Naive thymus-derived CD4-positive, alpha-beta T cell (primary cell): Measurements from ENCODE around the gene CLPTM1L. TPM values are rescaled to one million over a fixed set of nuclear protein-coding genes. Genes with fewer than 3 reads are reported as not detected.
"Not testable (repeated sequence)": the region's sequence is repeated elsewhere in the genome, so short reads cannot be mapped to it uniquely, and the experiment has no call there.

Source experiments
- ATAC-seq: fragments of 150-1000 bp; cut with Tn5 transposase; 2 replicates; pipeline ENCODE4 v1.10.0; 2021; ENCODE audit warnings: mild to moderate bottlenecking, moderate library complexity
- CTCF ChIA-PET: fragments of 350-600 bp; sonication (Branson Sonifier 250); formaldehyde crosslinking; loops from one replicate; lab custom pipeline; 2021; ENCODE audit warnings: antibody characterized with exemption; lab: Charles Lee
- POLR2A ChIA-PET: fragments of 350-600 bp; sonication (Branson Sonifier 250); formaldehyde crosslinking; loops from one replicate; lab custom pipeline; 2021; ENCODE audit warnings: antibody characterized with exemption, inconsistent platforms; lab: Charles Lee
- DNase-seq, 9 donors: peaks; one replicate each; pipeline versions ENCODE4 v3.0.0 to v3.0.0-alpha.2; 2020 to 2022; ENCODE audit warnings: mixed read lengths in 1 of 9
- H3K27ac ChIP-seq: one replicate; pipeline ENCODE4 v1.7.0; 2013; ENCODE audit warnings: mild to moderate bottlenecking, low read depth, low read length, moderate library complexity
- H3K27me3 ChIP-seq, 2 donors: one replicate each; pipeline ENCODE4 v1.7.0; 2013; ENCODE audit warnings: low read length in 2 of 2, mild to moderate bottlenecking in 2 of 2, moderate library complexity in 2 of 2; ENCODE audit not compliant: control insufficient read depth in 2 of 2, insufficient read depth in 2 of 2
- H3K36me3 ChIP-seq, 3 experiments: 1 replicate in 2 of 3; 2 replicates in 1 of 3; pipeline ENCODE4 v1.7.0; 2013; ENCODE audit warnings: low read length in 3 of 3, mild to moderate bottlenecking in 3 of 3, moderate library complexity in 1 of 3; ENCODE audit not compliant: insufficient read depth in 3 of 3, control insufficient read depth in 2 of 3
- H3K4me1 ChIP-seq, 2 donors: one replicate each; pipeline ENCODE4 v1.7.0; 2013; ENCODE audit warnings: low read length in 2 of 2, mild to moderate bottlenecking in 2 of 2, moderate library complexity in 1 of 2; ENCODE audit not compliant: control insufficient read depth in 2 of 2, insufficient read depth in 2 of 2
- H3K4me3 ChIP-seq: 2 replicates; pipeline ENCODE4 v1.7.0; 2013; ENCODE audit warnings: mild to moderate bottlenecking, low read length
- H3K9me3 ChIP-seq, 3 experiments: 1 replicate in 2 of 3; 2 replicates in 1 of 3; pipeline ENCODE4 v1.7.0; 2013; ENCODE audit warnings: low read length in 3 of 3; ENCODE audit not compliant: control insufficient read depth in 2 of 3
- H3K27ac Mint-ChIP-seq, 9 donors: one replicate each; pipeline ENCODE4 v1.8.0; 2020 to 2022; ENCODE audit warnings: mixed read lengths in 9 of 9, mild to moderate bottlenecking in 8 of 9, moderate library complexity in 5 of 9, inconsistent platforms in 2 of 9
- H3K27me3 Mint-ChIP-seq, 5 donors: one replicate each; pipeline ENCODE4 v1.8.0; 2021 to 2022; ENCODE audit warnings: mixed read lengths in 5 of 5, mild to moderate bottlenecking in 1 of 5
- H3K36me3 Mint-ChIP-seq, 5 donors: one replicate each; pipeline ENCODE4 v1.8.0; 2020 to 2022; ENCODE audit warnings: mixed read lengths in 5 of 5, mild to moderate bottlenecking in 3 of 5, inconsistent platforms in 1 of 5
- H3K4me1 Mint-ChIP-seq, 7 donors: one replicate each; pipeline ENCODE4 v1.8.0; 2020 to 2022; ENCODE audit warnings: mixed read lengths in 7 of 7, mild to moderate bottlenecking in 3 of 7, inconsistent platforms in 1 of 7
- H3K4me3 Mint-ChIP-seq, 10 donors: one replicate each; pipeline ENCODE4 v1.8.0; 2020 to 2022; ENCODE audit warnings: mild to moderate bottlenecking in 10 of 10, mixed read lengths in 10 of 10, moderate library complexity in 6 of 10, inconsistent platforms in 2 of 10
- H3K9me3 Mint-ChIP-seq, 11 donors: one replicate each; pipeline ENCODE4 v1.8.0; 2020 to 2022; ENCODE audit warnings: mixed read lengths in 11 of 11, mild to moderate bottlenecking in 4 of 11, inconsistent platforms in 1 of 11, moderate library complexity in 1 of 11
- intact Hi-C, 2 donors: fragments of 100-400 bp; cut with micrococcal nuclease; formaldehyde crosslinking; loops; one replicate each; pipeline ENCODE4 v1.15.1; 2023
- polyA plus RNA-seq, 2 donors: library from polyadenylated mRNA; unstranded; fragments of 300-500 nt; fragmentation: Illumina TruSeq; gene quantifications; one replicate each; pipeline ENCODE4 v1.2.3, GENCODE V29; 2021
- total RNA-seq, 6 experiments: library from RNA in 5 of 6; stranded (reverse) in 5 of 6; gene quantifications; 1 replicate in 5 of 6; 2 replicates in 1 of 6; pipeline ENCODE4 v1.2.3 and lab custom pipeline; 2021 to 2026

Gene CLPTM1L
- total and polyA plus RNA-seq, 7 experiments from 2014 or later, result 27.7 to 104 (median 67.6) TPM

DNA sequence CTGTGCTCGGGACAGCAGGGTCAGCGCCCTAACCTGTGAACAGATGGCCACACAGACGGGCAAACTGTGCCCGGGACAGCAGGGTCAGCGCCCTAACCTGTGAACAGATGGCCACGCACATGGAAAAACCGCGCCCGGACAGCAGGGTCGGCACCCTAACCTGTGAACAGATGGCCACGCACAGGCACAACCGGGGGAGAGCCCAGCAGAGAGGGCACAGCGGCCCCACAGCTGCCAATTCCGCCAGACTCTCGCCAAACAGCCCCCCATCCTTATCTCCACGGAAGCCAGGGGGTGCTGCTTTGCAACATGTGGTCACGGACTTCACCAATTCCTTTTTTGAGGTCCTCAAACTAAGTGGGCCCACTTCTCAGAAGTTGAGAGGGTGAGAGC lies 5.1 kb downstream of the CLPTM1L start:
- H3K9me3 ChIP-seq, ATAC-seq, DNase-seq, H3K27me3 Mint-ChIP-seq, H3K27ac ChIP-seq, H3K4me3 ChIP-seq, H3K27ac Mint-ChIP-seq, H3K4me3 Mint-ChIP-seq, H3K27me3 ChIP-seq, H3K9me3 Mint-ChIP-seq, CTCF ChIA-PET, POLR2A ChIA-PET: not testable (repeated sequence)
- H3K36me3 Mint-ChIP-seq, result peaks cover 3 to 47% (median 23%) of the 10 kb centered on the region in 5 donors
- H3K4me1 ChIP-seq, result peaks cover 12 to 13% of the 10 kb centered on the region in 2 donors
- intact Hi-C loops, result loop anchor here in 1 of 2 donors (10.0 kb wide), 2 partner anchors 185 to 465 kb away; partner anchors contain the start of genes LPCAT1 and NDUFS6
- H3K36me3 ChIP-seq, result peaks cover 0 to 75% (median 32%) of the 10 kb centered on the region in 3 experiments
- H3K4me1 Mint-ChIP-seq, result peaks cover 23 to 53% (median 37%) of the 10 kb centered on the region in 7 donors

DNA sequence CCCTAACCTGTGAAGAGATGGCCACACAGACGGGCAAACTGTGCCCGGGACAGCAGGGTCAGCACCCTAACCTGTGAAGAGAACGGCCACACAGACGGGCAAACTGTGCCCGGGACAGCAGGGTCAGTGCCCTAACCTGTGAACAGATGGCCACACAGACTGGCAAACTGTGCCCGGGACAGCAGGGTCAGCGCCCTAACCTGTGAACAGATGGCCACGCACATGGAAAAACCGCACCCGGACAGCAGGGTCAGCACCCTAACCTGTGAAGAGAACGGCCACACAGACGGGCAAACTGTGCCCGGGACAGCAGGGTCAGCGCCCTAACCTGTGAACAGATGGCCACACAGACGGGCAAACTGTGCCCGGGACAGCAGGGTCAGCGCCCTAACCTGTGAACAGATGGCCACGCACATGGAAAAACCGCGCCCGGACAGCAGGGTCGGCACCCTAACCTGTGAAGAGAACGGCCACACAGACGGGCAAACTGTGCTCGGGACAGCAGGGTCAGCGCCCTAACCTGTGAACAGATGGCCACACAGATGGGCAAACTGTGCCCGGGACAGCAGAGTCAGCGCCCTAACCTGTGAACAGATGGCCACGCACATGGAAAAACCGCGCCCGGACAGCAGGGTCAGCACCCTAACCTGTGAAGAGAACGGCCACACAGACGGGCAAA lies 5.6 kb downstream of the CLPTM1L start:
- H3K4me3 ChIP-seq, intact Hi-C loops, H3K27me3 Mint-ChIP-seq, ATAC-seq, H3K27me3 ChIP-seq, H3K9me3 Mint-ChIP-seq, DNase-seq, H3K27ac Mint-ChIP-seq, H3K9me3 ChIP-seq, POLR2A ChIA-PET, H3K4me3 Mint-ChIP-seq, H3K27ac ChIP-seq: not testable (repeated sequence)
- peaks cover 23 to 53% (median 37%) of the 10 kb centered on the region in 7 donors for H3K4me1 Mint-ChIP-seq
- peaks cover 12 to 13% of the 10 kb centered on the region in 2 donors for H3K4me1 ChIP-seq
- CTCF ChIA-PET, result interaction anchor here (0.5 kb wide), 1 partner anchor 21 kb away, joined by 3 read pairs; no protein-coding TSS in a partner anchor
- peaks cover 0 to 81% (median 32%) of the 10 kb centered on the region in 3 experiments for H3K36me3 ChIP-seq
- H3K36me3 Mint-ChIP-seq, result peaks cover 3 to 50% (median 23%) of the 10 kb centered on the region in 5 donors

DNA sequence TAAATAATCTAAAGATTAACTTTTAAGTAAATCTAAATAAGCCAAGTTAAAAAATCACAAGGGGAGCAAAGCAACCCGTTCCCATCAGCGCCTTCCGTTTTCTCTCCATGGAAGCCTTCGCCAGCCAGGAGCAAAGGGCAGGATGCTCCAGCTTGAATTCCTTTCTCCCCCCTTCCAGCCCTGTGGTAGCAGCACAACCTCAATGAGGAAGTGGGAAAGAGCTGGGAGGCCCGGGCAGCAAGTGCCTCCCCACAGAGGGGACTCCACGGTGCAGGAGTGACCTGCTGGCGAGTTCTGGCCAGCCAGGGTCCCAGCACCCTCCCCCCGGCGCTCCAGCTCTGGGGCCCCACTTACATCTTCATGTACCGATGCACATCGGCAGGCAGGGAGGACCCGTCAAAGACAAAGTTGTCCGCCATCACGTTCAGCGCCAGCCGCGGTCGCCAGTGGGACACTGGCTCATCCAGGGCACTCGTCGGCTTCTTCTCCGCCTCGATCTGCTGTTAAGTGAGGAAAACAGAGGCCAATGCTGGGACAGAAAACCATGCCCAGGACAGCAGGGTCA lies 6.3 kb downstream of the CLPTM1L start:
- H3K27ac ChIP-seq, result no peak overlapping the region
- Mint-ChIP-seq H3K27me3 (no peaks in the 10 kb centered on the region), H3K4me3 (no peak overlapping the region), H3K4me1 (peaks cover 16 to 46% (median 30%) of the 10 kb centered on the region in 7 donors), H3K27ac (no peak overlapping the region), H3K9me3 (no peaks in the 10 kb centered on the region), H3K36me3 (peaks cover 3 to 45% (median 18%) of the 10 kb centered on the region in 5 donors)
- peaks cover 5 to 12% of the 10 kb centered on the region in 2 donors for H3K4me1 ChIP-seq
- no peaks in the 10 kb centered on the region for H3K27me3 ChIP-seq
- intact Hi-C loops, result no loop called here
- no peak overlapping the region for H3K4me3 ChIP-seq
- ATAC-seq (no peak), DNase-seq (no peak)
- POLR2A ChIA-PET, result no interaction called here
- no peaks in the 10 kb centered on the region for H3K9me3 ChIP-seq
- CTCF ChIA-PET, result interaction anchor here (0.5 kb wide), 1 partner anchor 22 kb away, joined by 3 read pairs; no protein-coding TSS in a partner anchor
- H3K36me3 ChIP-seq, result peaks cover under 1 to 87% (median 38%) of the 10 kb centered on the region in 3 experiments

DNA sequence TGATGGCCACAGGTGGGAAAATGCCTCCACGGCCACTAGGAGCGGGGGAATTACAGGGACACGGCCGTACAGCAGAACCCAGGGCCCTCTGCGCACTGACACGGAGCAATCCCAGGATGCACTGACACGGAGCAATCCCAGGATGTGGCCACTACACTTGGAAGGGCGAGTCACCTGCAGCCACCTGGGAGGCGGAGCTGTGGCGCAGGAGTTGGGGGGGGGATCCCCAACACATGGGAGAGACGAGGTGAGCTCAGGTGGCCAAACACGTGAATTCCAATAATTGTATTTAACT lies 6.8 kb downstream of the CLPTM1L start:
- H3K27me3 Mint-ChIP-seq, result no peaks in the 10 kb centered on the region
- H3K36me3 Mint-ChIP-seq, result peaks cover 3 to 43% (median 17%) of the 10 kb centered on the region in 5 donors
- Histone ChIP-seq H3K4me1 (peaks cover under 1 to 8% of the 10 kb centered on the region in 2 donors), H3K4me3 (no peak overlapping the region), H3K9me3 (no peaks in the 10 kb centered on the region), H3K36me3 (peaks cover 5 to 92% (median 43%) of the 10 kb centered on the region in 3 experiments), H3K27me3 (no peaks in the 10 kb centered on the region), H3K27ac (no peak overlapping the region)
- no peak overlapping the region for H3K27ac Mint-ChIP-seq
- POLR2A ChIA-PET, result no interaction called here
- ATAC-seq (no peak), DNase-seq (no peak)
- intact Hi-C loops, result no loop called here
- H3K4me3 Mint-ChIP-seq, result no peak overlapping the region
- H3K9me3 Mint-ChIP-seq, result no peaks in the 10 kb centered on the region
- peaks cover 13 to 41% (median 26%) of the 10 kb centered on the region in 7 donors for H3K4me1 Mint-ChIP-seq
- CTCF ChIA-PET, result no interaction called here

DNA sequence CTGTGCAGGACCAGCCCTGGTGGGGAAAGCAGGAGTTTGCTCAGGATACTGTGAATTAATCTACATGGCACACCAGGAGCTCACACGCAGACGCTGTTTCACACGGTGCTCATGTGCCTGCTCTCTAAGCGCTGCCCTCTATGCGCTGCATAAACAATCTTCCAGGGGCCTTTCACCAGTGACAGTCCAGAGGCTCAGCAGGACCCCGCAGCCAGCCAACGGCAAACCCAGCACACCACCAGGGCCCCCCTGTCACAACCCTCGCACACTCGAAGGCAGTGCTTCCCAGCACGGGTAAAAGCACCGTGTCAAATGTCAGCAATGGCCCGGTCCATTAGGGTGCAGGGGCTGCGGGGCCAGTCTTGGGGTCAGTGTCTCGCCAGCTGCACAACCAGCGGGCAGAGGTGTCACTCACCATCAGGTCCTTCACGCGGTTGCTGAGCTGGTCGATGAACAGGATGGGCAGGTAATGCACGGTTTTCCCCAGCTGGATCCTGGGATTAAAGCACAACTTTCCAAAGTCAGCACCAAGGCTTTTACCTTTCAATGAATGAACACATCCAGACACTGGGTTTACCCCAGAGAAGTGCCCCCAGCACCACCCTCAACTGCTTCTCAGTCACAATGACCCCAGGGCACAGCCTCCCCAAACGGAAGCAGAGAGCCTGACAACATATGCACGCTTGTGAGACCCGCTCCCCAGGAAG lies 7.3 kb downstream of the CLPTM1L start:
- H3K36me3 Mint-ChIP-seq, result peaks cover 3 to 42% (median 17%) of the 10 kb centered on the region in 5 donors
- no peak overlapping the region for H3K27ac Mint-ChIP-seq
- no peak overlapping the region for H3K27ac ChIP-seq
- H3K27me3 ChIP-seq, result no peaks in the 10 kb centered on the region
- no peaks in the 10 kb centered on the region for H3K9me3 Mint-ChIP-seq
- H3K27me3 Mint-ChIP-seq, result no peaks in the 10 kb centered on the region
- POLR2A ChIA-PET, result interaction anchor here (1.2 kb wide), 1 partner anchor 20 kb away, joined by 3 read pairs; no protein-coding TSS in a partner anchor
- intact Hi-C loops, result no loop called here
- H3K4me1 ChIP-seq, result peaks cover 0 to 6% of the 10 kb centered on the region in 2 donors
- peaks cover 11 to 38% (median 23%) of the 10 kb centered on the region in 7 donors for H3K4me1 Mint-ChIP-seq
- ATAC-seq, result no peak
- H3K4me3 Mint-ChIP-seq, result no peak overlapping the region
- CTCF ChIA-PET, result interaction anchor here (0.8 kb wide), 1 partner anchor 87 kb away, joined by 3 read pairs; no protein-coding TSS in a partner anchor
- H3K4me3 ChIP-seq, result no peak overlapping the region
- no peaks in the 10 kb centered on the region for H3K9me3 ChIP-seq
- no peak for DNase-seq
- H3K36me3 ChIP-seq, result peaks cover 9 to 96% (median 44%) of the 10 kb centered on the region in 3 experiments

DNA sequence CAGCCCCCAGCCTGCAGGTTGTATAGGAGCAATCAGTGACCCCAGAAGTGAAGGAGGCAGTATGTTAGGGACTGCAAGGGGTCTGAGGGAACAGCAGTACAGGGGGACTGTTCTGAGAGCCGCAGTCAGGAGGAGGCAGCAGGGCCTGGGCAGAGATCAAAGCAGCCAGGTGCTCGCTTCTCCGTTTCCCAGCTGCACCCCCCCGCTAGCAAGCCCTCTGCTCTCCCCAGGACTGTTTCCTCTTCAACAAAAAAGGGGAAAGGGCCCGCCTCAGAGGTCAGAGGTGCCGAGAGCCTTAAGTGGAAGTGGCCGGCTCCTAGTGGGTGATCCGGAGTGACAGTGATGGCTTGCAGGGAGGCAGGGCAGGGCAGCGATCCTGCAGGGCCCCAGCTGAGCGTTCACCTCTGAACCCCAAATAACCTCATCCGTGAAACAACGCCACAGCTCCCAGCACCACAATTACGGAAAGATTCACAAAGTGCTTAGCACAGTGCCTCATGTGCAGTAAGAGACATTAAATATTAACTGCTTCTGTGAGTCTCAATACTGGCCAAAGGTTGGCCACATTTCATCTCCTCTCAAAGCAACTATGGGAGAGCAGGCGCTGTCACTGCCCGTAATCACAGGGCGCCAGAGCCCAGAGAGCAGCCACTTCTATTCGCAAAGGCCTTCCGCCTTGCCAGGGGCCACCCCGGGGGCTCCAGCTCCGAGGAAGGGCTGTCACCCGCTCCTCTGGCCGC lies 8.0 kb downstream of the CLPTM1L start:
- Histone ChIP-seq H3K9me3 (no peaks in the 10 kb centered on the region), H3K27ac (no peak overlapping the region), H3K36me3 (peaks cover 16 to 96% (median 44%) of the 10 kb centered on the region in 3 experiments), H3K4me1 (peaks cover 0 to 6% of the 10 kb centered on the region in 2 donors), H3K27me3 (no peaks in the 10 kb centered on the region), H3K4me3 (no peak overlapping the region)
- DNase-seq (no peak), ATAC-seq (no peak)
- Mint-ChIP-seq H3K36me3 (peaks cover 3 to 46% (median 17%) of the 10 kb centered on the region in 5 donors), H3K27ac (peak overlapping the region in 5 of 9 donors; percentile 54 to 82 (median 78)), H3K9me3 (no peaks in the 10 kb centered on the region), H3K27me3 (no peaks in the 10 kb centered on the region), H3K4me3 (peak overlapping the region in 2 of 10 donors; percentile 50 to 58), H3K4me1 (peaks cover 10 to 36% (median 26%) of the 10 kb centered on the region in 7 donors)
- CTCF ChIA-PET, result interaction anchor here (0.8 to 1.3 kb wide), 2 partner anchors 86 to 170 kb away, joined by 3 read pairs; no protein-coding TSS in a partner anchor
- POLR2A ChIA-PET, result interaction anchor here (1.2 kb wide), 1 partner anchor 20 kb away, joined by 3 read pairs; no protein-coding TSS in a partner anchor
- intact Hi-C loops, result no loop called here
